ENCODE measurements around the gene OR2T5. TPM values are rescaled to one million over a fixed set of nuclear protein-coding genes. Genes with fewer than 3 reads are reported as not detected.

OR2T5 gene
- total and polyA plus RNA-seq, 3 donors (not counting 1 experiment from before 2014, with no cell fraction given), result not detected

Other genes starting within 250 kb of the OR2T5 start
- not detected for gene OR2T33, start 210.6 kb upstream of the OR2T5 start, total RNA-seq
- not detected for gene OR2T33, start 210.6 kb upstream of the OR2T5 start, polyA plus RNA-seq
- gene OR2T12, start 185.2 kb upstream of the OR2T5 start, total RNA-seq, result not detected
- gene OR2T12, start 185.2 kb upstream of the OR2T5 start, polyA plus RNA-seq, result not detected
- not detected for gene OR2M7, start 164.0 kb upstream of the OR2T5 start, total RNA-seq
- not detected for gene OR2M7, start 164.0 kb upstream of the OR2T5 start, polyA plus RNA-seq
- gene OR14C36, start 139.8 kb upstream of the OR2T5 start, total RNA-seq, result not detected
- not detected for gene OR14C36, start 139.8 kb upstream of the OR2T5 start, polyA plus RNA-seq
- not detected for gene OR2T4, start 126.9 kb upstream of the OR2T5 start, total RNA-seq
- gene OR2T4, start 126.9 kb upstream of the OR2T5 start, polyA plus RNA-seq, result not detected
- not detected for gene OR2T6, start 112.8 kb upstream of the OR2T5 start, total RNA-seq
- not detected for gene OR2T6, start 112.8 kb upstream of the OR2T5 start, polyA plus RNA-seq
- gene OR2T1, start 85.5 kb upstream of the OR2T5 start, total RNA-seq, result not detected
- gene OR2T1, start 85.5 kb upstream of the OR2T5 start, polyA plus RNA-seq, result not detected
- gene OR2T2, start 43.0 kb upstream of the OR2T5 start, total RNA-seq, result not detected
- not detected for gene OR2T2, start 43.0 kb upstream of the OR2T5 start, polyA plus RNA-seq
- not detected for gene OR2T3, start 15.2 kb upstream of the OR2T5 start, total RNA-seq
- gene OR2T3, start 15.2 kb upstream of the OR2T5 start, polyA plus RNA-seq, result not detected
- not detected for gene OR2G6, start 19.5 kb downstream of the OR2T5 start, total RNA-seq
- not detected for gene OR2G6, start 19.5 kb downstream of the OR2T5 start, polyA plus RNA-seq
- gene OR2T29, start 74.2 kb downstream of the OR2T5 start, total RNA-seq, result not detected
- not detected for gene OR2T29, start 74.2 kb downstream of the OR2T5 start, polyA plus RNA-seq
- not detected for gene OR2T34, start 86.2 kb downstream of the OR2T5 start, total RNA-seq
- gene OR2T34, start 86.2 kb downstream of the OR2T5 start, polyA plus RNA-seq, result not detected
- gene OR2T10, start 109.1 kb downstream of the OR2T5 start, total RNA-seq, result not detected
- gene OR2T10, start 109.1 kb downstream of the OR2T5 start, polyA plus RNA-seq, result not detected
- not detected for gene OR2T11, start 146.5 kb downstream of the OR2T5 start, total RNA-seq
- gene OR2T11, start 146.5 kb downstream of the OR2T5 start, polyA plus RNA-seq, result not detected
- not detected for gene OR2T35, start 156.7 kb downstream of the OR2T5 start, total RNA-seq
- not detected for gene OR2T35, start 156.7 kb downstream of the OR2T5 start, polyA plus RNA-seq
- gene OR2T27, start 166.9 kb downstream of the OR2T5 start, total RNA-seq, result not detected
- not detected for gene OR2T27, start 166.9 kb downstream of the OR2T5 start, polyA plus RNA-seq
- gene OR14I1, start 214.2 kb downstream of the OR2T5 start, total RNA-seq, result not detected
- not detected for gene OR14I1, start 214.2 kb downstream of the OR2T5 start, polyA plus RNA-seq

All from mammary epithelial cell (primary cell).